ENCODE results near the gene FHIT.

DNA sequence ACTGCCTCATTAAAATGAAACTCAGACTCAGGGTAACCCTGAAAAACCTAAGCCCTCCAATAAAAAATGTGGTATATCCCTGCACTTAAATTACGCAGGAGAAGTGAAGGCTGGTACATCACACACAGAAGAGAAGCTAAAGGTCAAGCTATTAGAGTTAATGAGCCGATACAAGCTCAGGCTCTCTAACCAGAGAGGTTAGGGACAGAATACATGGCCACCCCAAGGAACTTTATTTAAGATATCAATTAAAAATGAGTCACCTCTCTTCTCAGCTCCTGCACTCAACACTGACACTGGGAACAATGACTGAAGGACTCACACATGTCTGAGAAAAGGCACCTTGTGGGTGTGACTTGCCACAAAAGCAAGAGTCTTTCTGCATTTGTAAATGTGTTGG, 1400.8 kb downstream of the FHIT start:
- TF ChIP-seq POLR2A (IDR thresholded peaks at IDR 0.05) = no peak
- TF ChIP-seq, protein P1, sequence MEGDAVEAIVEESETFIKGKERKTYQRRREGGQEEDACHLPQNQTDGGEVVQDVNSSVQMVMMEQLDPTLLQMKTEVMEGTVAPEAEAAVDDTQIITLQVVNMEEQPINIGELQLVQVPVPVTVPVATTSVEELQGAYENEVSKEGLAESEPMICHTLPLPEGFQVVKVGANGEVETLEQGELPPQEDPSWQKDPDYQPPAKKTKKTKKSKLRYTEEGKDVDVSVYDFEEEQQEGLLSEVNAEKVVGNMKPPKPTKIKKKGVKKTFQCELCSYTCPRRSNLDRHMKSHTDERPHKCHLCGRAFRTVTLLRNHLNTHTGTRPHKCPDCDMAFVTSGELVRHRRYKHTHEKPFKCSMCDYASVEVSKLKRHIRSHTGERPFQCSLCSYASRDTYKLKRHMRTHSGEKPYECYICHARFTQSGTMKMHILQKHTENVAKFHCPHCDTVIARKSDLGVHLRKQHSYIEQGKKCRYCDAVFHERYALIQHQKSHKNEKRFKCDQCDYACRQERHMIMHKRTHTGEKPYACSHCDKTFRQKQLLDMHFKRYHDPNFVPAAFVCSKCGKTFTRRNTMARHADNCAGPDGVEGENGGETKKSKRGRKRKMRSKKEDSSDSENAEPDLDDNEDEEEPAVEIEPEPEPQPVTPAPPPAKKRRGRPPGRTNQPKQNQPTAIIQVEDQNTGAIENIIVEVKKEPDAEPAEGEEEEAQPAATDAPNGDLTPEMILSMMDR (IDR thresholded peaks at IDR 0.05) = no peak
